ENCODE results near the gene ASS1. TPM values are rescaled to one million over a fixed set of nuclear protein-coding genes. Genes with fewer than 3 reads are reported as not detected.

The ASS1 gene
- polyA plus RNA-seq, 4 donors = 285 to 349 (median 306) TPM

- DNase-seq (ENCODE audit: low read depth in 4 of 4, low spot score in 2 of 4) = no peak
Observed at GRCh38 chr9:130417602-130418001, 27.2 kb upstream of the ASS1 start.

DNA sequence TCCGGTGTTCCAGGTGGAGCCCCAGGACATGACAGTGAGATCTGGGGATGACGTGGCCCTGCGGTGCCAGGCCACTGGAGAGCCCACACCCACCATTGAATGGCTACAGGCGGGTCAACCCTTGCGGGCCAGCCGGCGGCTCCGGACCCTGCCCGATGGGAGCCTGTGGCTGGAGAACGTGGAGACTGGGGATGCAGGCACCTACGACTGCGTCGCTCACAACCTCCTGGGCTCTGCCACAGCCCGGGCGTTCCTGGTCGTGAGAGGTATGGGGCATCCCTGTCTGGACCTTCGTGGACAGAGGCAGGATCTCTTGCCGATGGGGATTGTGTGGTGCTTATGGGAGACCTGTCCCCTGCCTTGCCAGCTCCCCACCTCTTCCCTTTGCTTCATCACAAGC is 26.0 kb upstream of the ASS1 start:
- no peak for DNase-seq (ENCODE audit: low read depth in 4 of 4, low spot score in 2 of 4)

GRCh38 chr9:130419521-130420035 is 25.2 kb upstream of the ASS1 start:
- no peak for DNase-seq (ENCODE audit: low read depth in 4 of 4, low spot score in 2 of 4)

DNA sequence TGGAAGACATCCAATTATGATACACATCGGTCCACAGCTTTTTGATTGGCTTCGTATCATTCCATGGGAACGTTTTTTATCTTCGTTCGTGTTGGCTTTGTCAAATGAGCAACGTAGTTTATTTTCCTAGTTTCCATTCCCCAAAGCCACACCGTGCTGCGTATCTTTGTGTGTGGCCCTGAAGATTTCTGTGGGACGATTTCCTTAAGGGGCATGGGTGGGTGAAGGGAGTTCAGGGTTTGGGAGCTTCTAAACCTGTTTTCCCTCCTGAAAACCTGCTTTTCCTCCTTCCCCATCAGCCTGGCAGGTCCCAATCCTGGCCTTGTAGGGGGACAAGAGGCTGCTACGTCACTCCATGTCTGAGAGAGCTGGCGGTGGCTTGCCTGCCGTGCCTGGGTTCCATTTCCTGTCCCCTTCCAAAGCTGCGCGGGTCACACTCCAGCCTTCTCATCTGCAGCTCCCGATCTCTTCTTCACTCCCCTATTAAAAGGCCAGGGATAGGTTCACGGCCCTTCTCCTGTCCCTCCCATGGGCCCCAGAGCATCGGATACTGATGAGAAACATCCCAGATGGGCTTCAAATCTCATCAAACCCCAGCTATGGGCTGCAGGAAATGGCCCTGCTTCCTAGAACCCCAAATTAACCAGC is 23.5 kb upstream of the ASS1 start:
- no peak for DNase-seq (ENCODE audit: low read depth in 4 of 4, low spot score in 2 of 4)

DNA sequence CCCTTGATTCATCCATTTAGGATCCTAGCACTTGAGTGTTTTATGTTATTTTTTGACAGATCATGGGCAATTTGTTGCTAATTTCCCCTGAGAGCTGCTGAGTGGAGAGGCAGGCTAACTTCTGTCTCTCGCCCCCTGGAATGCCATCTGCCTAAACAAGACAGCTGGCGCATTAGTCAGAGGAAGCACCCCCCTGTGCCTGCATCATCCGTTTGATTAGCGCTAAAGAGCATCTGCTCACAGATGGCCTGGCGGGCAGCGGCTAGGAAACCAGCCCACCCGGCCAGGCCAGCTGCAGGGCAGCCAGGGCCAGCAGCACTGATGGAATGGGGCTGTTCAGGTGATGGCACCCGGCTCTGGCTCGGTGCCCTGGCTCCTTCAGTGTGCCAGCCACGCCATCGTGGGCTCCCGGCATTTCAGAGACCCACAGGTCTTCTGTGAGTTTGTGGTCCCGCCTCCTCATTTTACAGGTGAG is 22.9 kb upstream of the ASS1 start:
- DNase-seq (ENCODE audit: low read depth in 4 of 4, low spot score in 2 of 4) = no peak

DNA sequence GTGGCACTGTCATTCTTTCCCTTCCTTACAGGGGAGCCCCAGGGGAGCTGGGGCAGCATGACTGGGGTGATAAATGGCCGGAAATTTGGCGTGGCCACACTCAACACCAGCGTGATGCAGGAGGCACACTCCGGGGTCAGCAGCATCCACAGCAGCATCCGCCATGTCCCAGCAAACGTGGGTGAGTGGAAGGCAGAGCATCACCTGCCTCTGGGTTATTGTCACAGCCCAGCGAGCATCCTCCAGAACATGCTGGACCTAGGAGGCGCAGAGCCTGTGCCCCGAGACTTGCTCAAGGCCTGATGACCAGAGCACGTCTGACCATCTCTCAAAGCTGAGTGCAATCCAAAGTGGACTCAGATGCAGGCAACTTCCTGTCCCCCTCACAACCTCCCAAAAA is 22.2 kb upstream of the ASS1 start:
- no peak for DNase-seq (ENCODE audit: low read depth in 4 of 4, low spot score in 2 of 4)

DNA sequence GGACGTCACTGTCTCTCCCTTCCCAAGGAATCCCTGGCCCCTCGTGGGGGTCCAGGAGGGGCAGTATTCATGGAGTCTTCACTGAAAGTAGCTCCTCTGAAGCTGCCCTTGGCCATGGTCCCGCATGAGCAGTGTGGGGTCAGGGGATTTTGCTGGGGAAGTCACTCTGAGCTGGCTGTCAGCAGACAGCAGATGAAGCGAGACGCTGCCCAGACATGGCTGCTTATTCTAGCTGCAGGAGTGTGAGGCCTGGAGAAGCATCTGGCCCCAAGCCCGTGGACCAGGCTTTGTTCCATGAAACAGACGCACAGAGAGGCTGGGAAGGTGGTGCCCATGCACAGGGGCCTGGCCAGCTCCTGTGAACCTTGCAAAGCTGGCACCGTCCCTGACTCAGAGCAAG is 21.5 kb upstream of the ASS1 start:
- no peak for DNase-seq (ENCODE audit: low read depth in 4 of 4, low spot score in 2 of 4)

- no peak for DNase-seq (ENCODE audit: low read depth in 4 of 4, low spot score in 2 of 4)
Observed at GRCh38 chr9:130424595-130425454, 19.9 kb upstream of the ASS1 start.

DNA sequence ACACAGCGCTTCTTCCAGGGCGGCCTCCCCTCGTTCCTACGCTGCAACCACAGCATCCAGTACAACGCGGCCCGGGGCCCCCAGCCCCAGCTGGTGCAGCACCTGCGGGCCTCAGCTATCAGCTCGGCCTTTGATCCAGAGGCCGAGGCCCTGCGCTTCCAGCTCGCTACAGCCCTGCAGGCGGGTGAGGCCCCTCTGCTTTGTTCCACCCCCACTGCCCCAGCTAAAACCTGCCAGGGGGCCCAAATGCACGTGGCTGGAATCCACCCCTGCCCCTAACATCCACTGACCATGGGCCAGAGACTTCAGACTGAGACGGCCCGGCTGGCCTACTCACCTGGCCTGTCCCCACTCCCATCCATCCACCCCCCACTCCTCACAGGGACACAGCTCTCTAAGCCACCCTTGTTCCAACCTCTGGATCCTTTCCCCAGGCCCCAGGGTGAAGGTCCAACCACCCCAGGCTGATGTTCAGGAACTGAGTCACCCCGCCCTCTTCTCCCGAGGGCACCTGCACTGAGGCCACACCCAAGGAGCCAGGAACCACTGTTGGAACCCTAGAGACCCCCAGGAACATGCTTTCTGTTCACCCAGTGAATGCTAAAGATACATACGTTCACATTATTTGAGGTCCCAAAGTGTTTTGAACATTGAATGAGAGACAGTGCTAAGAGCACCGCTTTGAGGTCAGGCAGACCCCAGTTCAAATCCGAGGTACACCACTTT is 18.9 kb upstream of the ASS1 start:
- no peak for DNase-seq (ENCODE audit: low read depth in 4 of 4, low spot score in 2 of 4)

GRCh38 chr9:130426467-130426773 is 18.3 kb upstream of the ASS1 start:
- no peak for DNase-seq (ENCODE audit: low read depth in 4 of 4, low spot score in 2 of 4)

DNA sequence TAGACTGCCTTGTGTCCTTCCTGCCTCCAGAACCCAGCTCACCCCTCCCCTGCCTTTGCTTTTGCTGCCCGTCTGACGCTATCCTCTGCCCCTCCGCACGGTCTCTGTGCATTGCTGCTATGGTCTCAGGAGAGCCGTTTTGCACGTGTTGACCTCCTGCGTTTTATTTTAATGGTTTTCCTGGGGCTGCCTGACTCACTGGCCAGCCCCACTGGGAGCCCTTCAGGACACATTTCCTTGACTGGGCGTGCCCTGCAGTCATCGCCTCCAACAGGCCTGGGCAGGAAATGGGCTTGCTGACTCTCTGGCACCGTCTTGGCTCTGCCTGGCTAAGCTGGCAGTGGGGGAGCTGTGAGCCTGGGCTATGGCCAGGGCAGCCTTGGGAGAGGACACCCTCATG is 17.9 kb upstream of the ASS1 start:
- DNase-seq (ENCODE audit: low read depth in 4 of 4, low spot score in 2 of 4) = no peak

GRCh38 chr9:130427326-130427725 is 17.4 kb upstream of the ASS1 start:
- DNase-seq (ENCODE audit: low read depth in 4 of 4, low spot score in 2 of 4) = no peak

GRCh38 chr9:130428086-130428665 is 16.6 kb upstream of the ASS1 start:
- no peak for DNase-seq (ENCODE audit: low read depth in 4 of 4, low spot score in 2 of 4)

DNA sequence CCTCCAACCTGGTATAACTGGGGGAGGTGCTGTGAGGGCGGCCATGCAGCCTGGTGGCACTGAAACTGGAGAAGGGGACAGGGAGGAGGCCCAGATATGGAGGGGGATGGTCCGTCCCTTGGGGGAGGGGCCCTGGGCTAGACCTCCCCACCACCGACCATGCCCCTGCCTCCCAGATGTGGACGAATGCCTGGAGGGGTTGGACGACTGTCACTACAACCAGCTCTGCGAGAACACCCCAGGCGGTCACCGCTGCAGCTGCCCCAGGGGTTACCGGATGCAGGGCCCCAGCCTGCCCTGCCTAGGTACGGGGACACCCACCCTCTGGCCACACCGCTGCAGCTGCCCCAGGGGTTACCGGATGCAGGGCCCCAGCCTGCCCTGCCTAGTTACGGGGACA is 15.4 kb upstream of the ASS1 start:
- DNase-seq (ENCODE audit: low read depth in 4 of 4, low spot score in 2 of 4) = no peak

GRCh38 chr9:130429831-130430230 is 14.9 kb upstream of the ASS1 start:
- no peak for DNase-seq (ENCODE audit: low read depth in 4 of 4, low spot score in 2 of 4)

- DNase-seq (ENCODE audit: low read depth in 4 of 4, low spot score in 2 of 4) = no peak
Observed at GRCh38 chr9:130430232-130430631, 14.5 kb upstream of the ASS1 start.

DNA sequence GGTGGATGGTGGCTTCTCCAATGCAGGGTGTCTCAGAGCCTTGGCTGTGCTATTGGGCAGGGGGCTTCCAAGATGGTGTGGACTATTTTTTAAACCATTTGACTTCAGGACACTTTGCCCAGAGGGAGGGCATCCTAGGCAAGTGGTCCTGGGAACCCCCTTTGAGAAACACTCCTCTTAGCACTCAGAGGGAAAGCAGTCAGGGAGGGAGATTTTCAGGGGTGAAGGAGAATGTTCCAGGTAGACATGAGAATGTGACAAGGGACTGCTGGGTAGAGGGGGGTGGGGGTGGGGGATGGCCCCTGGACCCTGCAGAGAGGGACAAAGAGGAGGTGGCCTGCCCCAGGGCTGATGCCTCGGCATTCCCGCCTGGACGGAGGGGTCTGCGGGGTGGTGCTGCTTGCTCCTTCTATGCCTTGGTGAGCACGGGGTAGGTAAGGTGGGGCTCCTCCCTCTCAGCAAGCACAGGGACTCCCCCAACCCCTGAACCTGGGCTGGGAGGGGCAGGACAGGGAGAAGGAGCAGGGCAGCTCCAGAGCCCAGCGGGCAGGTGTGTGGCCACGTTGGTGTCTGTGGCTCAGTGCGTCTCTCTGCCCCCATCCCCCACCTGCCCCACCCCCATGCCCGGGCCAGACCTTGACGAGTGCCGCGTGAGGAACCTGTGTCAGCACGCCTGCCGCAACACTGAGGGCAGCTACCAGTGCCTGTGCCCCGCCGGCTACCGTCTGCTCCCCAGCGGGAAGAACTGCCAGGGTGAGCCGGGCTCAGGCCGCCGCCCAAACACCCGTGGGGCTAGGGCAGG is 13.8 kb upstream of the ASS1 start:
- DNase-seq (ENCODE audit: low read depth in 4 of 4, low spot score in 2 of 4) = no peak

DNA sequence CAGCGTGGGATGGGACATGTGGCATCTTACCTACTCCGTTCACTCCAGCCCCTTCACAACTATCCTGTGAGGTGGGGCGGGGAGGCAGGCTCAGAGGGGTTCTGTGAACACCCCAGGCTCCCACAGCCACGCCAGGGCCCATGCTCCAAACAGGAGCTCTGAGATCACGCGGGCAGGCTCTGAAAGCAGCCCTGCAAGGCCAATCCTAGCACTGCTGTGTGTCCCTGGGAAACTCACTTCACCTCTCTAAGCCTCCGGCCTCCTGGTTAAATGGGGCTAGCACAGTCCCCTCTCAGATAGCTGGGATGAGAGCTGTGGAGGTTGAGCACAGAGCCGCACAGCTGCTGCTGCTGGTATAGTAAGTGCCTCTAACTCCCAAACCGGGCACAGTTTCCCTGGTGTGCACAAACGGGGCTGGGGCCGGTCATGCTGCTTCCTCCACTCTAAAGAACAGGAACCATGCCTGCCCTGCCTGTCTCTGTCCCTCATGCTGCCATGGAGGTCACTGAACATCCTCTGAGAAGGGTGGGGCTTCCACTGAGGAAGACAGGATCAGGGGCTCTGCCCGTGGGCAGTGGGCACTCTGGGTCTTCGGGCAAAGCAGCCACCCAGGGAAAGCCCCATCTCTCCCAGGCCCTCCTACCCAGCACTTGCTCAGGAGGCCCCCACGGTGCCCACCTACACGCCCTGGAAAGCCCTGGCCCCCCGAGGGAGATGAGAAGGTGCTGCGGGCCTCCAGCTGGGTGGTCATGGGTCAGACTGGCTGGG is 13.0 kb upstream of the ASS1 start:
- DNase-seq (ENCODE audit: low read depth in 4 of 4, low spot score in 2 of 4) = no peak

GRCh38 chr9:130432362-130432761 is 12.4 kb upstream of the ASS1 start:
- DNase-seq (ENCODE audit: low read depth in 4 of 4, low spot score in 2 of 4) = no peak

GRCh38 chr9:130432796-130433167 is 12.0 kb upstream of the ASS1 start:
- DNase-seq (ENCODE audit: low read depth in 4 of 4, low spot score in 2 of 4) = no peak
